ENCODE results near the gene FOXD4.
"Not testable (repeated sequence)": the region's sequence is repeated elsewhere in the genome, so short reads cannot be mapped to it uniquely, and the experiment has no call there.

The FOXD4 gene

DNA sequence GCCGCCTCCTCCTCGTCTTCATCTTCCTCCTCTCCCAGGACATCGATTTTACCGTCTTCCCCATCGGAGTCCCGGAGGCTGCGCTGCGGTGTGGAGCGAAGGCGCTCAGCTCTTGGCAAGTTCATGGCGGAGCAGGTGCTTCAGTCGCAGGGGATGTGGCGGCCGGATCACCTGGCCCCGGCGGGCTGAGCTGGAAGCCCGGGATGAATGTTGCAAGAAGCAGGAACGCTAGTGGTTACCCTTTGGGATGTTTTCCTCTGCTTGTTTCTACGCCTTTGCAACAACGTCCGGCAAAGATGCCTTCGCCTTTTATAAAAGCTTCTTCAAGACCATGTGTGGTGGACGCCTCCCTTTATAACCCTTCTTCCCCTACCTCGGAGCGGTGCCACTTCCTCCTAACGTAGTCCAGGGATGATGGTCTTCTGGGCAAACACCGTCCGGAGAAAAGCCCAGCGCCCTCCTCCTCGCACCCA lies at the start of gene FOXD4:
Gene FOXD4, minus strand, starts transcription at position 423 of the 473 bp plus-strand sequence. Its CDS starts 298 bp downstream, at position 125.
- DNase-seq = not testable (repeated sequence)

DNA sequence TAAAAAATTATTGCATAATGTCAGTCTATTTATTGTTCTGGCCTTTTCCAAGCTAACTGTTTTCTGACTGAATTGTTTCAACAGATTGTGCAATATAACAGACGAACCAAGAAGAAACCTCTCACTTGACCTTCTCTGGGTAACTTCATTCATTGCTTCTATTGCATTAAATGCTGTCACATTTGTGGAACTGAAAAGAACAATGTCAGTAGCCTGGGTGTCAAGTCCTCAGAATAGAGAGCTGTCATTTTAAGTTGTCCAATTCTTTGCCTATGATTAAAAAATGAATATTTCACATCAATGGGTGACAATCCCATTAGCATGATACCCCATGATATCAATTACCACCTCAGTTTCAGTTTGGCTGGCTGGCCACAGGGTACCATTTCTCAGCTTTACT lies 41.7 kb upstream of the FOXD4 start:
- DNase-seq = not testable (repeated sequence)

DNA sequence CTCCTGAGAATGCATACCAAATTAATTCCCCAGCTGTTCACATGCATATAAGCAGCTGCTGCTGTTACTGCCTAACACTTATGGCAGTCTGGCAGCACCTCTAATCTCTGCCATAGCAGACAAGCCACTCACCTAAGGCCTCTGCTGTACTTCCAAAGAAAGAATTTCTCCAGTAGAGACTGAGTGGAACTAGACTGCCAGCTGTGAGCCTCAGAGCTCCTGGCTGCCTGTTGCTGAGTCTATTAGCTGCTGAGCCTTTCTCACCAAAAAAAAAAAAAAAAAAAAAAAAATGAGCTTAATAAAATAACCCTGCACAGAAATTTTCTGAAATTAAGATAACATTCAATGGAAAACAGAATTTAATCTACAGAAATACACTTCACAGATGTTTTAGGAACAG lies 33.0 kb upstream of the FOXD4 start:
- not testable (repeated sequence) for DNase-seq

DNA sequence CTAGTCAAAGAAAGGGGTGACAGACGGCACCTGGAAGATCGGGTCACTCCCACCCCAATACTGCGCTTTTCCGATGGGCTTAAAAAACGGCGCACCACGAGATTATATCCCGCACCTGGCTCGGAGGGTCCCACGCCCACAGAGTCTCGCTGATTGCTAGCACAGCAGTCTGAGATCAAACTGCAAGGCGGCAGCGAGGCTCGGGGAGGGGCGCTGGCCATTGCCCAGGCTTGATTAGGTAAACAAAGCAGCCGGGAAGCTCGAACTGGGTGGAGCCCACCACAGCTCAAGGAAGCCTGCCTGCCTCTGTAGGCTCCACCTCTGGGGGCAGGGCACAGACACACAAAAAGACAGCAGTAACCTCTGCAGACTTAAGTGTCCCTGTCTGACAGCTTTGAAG lies 21.7 kb upstream of the FOXD4 start:
- DNase-seq = not testable (repeated sequence)

DNA sequence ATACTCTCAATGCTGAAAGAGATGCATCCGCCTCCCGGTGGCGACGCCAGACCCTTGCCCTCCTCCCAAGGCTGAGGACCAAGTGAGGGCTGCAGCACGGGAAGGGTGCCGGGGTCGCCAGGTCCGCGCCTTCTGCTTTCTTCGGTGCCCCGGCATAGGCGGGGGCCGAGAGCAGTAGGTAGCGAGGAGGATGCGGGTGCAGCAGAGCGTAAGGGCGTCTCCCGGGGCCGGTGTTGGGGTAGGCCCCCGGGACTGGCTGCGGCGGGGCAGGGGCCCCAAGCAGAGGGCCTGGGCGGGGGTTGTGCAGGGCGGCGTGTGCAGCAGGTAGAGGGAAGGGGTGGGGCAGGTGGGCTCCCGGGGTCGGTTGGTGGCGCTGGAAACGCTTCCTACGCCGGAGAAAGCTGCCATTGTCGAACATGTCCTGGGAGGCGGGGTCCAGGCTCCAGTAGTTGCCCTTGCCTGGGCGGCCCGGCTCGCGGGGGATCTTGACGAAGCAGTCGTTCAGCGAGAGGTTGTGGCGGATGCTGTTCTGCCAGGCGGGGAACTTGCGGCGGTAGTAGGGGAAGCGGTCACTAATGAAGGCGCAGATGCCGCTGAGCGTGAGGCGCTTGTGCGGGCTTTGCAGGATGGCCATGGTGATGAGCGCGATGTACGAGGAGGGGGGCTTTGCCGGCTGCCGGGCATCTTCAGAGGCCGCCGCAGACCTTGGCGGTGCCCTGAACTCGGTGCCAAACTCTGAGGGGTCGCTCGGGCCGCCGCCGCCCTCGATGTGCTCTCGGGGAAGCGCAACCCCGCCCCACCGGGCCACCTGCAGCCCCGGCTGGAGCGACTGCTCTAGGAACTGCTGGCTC lies 848 bp downstream of the FOXD4 start:
- DNase-seq = not testable (repeated sequence)

DNA sequence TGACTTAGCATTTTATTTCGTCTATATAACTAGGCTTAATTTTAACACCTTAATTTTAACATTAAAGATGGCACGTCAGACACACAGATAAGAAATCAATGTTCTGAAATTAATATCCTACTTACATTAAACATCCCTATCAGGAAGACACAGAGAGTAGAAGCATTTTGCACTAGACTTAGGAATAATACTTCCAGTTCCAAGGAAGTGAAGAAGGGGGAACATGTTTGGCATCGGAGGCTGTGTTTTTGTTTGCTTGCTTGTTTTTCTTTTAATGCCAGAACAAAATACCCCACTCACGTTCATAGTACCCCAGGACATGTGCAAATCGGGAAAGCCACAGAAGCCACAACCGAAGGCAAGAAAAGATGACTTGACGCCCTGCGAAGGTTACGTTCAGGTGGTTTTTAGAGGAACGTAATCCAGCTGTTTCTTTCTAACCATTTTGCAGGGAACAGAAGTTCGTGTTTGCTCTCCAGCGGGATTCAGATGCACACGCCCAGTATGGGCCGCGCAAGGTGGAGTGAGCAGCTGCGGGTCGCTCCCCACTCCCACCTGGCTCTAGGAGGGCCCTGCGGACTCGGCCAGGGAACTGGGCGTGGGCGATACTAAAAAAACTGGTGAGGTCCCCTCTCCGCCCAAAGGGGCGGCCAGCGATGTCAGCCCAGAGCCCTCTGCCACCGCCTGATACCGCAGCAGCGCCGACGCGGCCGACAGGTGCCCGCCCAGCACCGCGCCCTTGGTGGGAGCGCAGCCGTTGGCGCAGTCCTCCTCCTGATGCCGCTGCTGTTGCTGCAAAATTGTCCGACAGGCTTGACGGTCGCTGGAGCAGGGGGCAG lies 1.8 kb downstream of the FOXD4 start:
- DNase-seq = not testable (repeated sequence)

DNA sequence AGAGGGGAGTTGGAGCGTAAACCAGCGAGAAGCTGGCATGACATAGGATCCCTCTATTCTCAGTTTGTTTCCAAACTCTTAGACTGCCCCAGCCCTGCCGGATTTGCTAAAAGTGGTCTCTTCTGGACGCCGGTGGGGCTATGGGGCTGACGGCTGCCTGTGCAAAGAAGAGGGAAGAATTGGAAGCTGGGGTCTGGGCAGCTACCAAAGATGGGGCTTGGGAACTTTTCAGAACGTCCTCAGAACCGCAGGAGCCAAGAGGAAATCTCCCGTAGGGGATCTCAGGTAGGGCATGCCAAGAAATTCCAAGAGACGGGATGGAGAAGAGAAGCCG lies 3.1 kb downstream of the FOXD4 start:
- not testable (repeated sequence) for DNase-seq

DNA sequence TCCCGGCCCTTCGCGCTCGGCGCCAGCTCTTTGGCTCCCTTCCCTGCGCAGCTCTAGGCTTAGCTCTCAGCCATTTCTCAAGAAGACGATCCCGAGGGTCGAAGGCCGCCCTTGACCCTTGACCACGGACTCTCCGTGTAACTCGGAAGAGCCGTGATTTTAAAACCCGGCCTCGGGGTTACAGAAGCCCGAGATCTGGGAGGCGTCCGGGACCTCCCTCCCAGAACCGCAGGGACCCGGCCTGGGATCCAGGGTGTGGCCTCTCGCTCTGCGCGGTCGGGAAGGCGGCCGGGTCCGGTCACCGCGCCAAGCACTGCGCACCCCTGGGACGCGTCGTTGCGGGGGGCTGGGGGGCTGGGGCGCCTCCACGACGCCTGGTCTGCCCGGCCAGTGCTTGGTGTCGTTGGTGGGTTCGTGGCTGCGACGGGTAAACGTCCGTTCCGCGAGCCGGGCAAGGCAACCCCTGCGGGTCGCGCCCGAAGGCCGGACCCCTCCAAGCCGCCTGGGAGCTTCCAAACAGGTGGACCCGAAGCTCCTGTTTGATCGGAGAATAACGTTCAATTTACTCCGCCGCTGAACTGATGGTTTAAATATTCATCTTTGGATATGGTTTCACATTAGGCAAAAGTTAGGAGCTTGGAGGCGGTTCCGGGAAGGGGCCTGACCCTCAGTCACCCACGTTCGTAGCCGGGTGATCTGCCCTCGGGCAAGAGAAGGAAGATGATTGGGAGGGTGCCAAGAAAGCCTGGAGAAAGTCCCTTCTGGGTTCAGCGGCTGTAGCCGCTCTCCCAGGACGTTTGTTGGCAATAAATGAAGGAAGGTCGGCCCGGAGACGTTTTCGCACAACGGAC lies 3.7 kb downstream of the FOXD4 start:
- not testable (repeated sequence) for DNase-seq

DNA sequence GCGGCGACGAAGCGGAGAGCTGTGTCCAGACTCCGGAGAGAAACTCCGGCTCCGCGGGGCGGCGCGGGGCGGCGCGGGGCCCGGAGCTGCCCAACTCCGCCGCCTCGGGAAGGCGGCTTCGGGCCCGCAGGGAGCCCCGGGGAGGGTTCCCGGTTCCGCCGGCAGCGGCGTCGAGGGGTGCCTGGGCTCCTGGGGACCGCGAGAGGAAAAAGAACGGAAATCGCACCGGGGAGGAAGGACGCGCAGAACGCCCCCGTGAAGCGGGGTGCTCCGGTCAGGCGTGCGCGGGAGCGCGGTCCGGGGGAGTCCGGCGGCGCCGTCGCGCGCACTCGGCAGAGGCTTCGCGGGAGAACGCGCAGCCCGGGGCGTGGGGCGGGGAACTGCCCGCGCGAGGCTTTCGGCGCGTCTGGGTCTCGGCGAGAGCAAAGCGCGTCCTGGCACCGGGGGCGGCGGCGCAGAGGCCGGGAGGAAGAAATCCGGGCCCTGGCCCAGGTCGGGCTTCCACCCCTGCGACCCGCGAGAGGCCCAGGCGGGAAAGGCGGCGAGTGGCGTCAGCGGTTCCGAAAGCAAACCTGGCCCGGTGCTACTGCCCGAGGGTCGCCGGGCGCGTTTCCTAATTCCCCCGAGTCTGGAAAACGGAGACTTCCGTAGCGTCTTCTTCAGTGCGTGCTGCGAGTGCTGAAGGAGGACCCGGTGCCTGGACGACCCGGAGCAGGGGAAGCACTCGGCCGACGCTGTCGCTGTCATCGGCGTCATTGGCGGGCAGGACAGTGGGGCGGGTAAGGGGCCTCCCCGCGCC lies 4.5 kb downstream of the FOXD4 start:
- not testable (repeated sequence) for DNase-seq

DNA sequence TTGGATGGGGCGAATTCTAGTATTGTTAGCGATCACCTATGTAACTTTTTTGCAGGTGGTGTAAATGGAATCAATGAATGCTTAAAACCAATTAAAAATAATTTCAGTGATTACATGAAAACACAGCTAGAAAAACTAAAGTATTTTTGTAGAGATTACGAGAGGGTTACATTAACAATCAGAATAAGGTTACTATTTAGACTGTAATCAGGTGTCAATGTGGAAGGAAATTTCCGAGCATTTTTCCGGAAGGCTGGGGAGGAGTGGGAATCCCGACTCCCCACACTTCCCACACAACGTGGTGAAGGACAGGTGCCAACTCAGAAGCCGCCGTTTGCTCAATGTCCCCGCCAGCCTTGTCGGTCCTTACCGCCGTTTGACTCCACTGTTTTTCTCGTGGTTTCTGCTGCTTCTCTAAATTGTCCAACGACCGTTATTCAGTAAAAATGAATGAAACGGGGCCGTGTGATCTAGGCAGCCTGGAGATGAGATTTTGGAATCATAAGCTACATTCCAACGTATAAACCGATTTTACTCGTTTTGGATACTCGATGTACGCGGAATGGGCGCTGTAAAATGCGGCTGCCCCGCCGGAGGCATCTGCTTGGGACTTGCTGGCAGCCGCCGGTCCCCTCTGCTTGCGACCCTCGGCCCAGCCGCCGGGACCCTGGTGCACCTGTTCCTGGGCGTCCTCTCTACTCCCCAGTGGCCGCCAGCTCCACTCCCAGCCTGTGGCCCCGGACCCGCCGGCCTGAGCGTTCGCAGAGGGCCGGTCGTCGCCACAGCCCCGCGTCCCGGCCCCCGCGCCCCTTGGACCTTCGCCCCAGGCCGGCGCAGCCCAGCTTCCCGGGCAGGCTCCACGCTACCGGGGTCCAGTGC lies 5.4 kb downstream of the FOXD4 start:
- not testable (repeated sequence) for DNase-seq

DNA sequence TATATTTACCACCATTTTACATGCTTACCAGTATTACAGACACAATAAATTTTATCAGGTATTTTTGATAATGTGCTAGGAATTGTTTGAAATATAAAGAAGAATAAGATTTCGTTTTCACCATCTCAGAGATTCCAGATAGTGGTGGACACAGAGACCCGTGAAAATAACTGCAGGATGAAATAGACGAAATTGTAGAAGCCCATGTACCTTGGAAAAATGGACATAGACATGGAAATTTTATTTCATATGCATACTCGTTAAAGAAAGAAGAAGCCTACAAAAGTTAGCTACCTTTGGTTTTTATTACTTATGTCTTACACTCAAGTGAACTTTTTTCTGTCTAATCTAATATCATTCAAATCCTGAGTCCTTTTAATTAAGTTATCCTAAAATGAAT lies 7.5 kb downstream of the FOXD4 start:
- DNase-seq = not testable (repeated sequence)

DNA sequence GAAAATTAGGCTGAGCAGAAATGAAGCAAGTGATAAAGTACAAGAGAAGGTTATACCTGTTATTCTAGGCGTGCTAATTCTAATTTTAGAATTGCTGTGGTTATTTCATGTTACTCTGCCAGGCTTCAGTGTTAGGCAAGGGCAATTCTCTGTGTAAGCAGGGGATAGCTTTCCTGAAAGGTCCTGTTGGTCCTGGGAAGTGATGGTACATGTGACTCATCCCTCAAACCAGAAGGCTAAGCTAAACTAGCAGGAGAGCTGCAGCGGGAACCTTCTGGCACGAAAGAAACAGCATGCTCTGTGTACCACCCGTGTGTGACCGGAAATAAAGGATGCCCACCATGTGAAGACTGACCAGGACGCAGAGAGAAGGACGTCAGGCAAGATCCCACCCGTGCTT lies 8.7 kb downstream of the FOXD4 start:
- not testable (repeated sequence) for DNase-seq

DNA sequence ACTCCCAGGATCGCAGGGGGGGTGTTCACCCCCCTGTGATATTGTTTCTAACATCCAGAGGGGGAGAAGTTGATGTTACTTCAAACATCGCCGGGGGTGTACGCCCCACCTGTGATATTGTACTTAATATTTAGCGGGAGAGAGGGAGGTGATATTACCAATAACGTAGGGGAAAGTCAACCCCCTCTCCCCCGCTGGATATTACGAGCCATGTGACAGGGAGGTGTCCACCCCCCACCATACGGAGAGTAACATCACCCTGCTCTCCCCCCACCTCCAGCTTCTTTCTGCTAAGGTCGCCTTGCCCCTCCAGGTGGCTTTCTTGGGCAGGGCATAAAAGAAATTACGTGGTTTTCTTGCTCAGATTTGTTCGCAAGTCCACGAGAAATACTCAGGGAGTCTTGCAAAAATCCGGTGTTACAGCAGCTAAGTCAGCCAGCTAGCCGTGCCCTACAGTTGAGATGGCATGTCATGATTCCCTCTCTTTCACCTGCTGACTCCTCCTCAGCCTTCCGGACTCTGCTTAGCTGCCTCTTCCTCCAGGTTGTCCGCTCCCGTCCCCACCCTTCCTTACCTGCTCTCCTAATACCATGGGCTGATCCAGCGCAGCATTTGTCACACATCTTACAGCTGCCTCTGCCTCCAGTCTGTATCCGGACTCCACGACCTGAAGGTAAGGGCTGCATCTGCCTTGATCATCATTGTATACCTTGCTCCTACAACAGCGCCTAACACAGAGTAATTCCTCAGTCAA lies 9.3 kb downstream of the FOXD4 start:
- DNase-seq = not testable (repeated sequence)

DNA sequence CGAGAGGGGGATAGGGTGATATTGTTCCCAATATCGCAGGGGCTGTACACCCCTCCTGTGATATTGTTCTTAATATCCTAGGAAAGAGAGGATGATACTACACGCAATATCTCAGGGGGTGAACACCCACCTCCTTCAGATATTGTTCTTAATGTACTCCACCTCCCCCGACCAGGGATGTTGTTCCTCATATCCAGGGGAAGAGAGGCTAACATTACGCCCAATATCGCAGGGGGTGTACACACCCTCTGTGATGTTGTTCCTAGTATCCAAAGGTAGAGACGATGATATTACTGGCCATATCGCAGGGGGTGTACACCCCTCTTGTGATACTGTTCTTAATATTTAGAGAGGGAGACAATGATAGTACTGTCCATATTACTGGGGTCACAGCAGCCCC lies 12.2 kb downstream of the FOXD4 start:
- DNase-seq = not testable (repeated sequence)

DNA sequence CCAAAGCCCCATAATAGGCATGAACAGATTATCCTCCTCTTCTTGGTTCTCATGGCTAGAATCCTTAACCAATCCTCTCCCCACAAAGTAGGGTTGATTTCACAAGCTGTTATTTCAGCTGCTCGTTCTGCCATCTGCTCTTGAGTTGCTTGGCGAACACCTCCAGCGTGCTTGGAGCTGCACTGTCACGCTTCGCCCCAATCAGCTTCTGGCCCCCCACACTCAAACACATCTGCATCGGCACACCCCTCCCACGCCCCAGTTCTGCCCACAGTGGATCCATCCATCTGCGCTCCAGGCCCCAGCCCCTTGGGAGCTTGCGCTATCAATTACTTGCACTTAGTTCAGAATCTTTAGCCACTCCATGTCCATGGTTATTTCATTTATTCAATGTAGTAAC lies 17.8 kb downstream of the FOXD4 start:
- not testable (repeated sequence) for DNase-seq

DNA sequence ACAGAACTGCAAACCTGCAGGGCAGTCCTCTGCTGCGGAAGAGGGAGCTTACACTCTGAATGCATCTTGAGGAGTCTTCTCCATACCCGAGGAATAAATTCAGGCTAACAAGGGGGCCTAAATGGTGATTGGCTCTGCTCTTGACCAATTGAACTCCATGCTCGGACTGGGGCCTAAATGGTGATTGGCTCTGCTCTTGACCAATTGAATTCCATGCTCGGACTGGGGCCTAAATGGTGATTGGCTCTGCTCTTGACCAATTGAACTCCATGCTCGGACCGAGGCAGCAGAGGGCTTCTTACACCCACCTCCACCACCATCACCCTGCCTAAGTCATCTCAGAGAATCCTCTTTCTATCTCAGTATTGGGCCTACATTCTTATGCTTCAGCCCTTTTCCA lies 18.4 kb downstream of the FOXD4 start:
- not testable (repeated sequence) for DNase-seq

DNA sequence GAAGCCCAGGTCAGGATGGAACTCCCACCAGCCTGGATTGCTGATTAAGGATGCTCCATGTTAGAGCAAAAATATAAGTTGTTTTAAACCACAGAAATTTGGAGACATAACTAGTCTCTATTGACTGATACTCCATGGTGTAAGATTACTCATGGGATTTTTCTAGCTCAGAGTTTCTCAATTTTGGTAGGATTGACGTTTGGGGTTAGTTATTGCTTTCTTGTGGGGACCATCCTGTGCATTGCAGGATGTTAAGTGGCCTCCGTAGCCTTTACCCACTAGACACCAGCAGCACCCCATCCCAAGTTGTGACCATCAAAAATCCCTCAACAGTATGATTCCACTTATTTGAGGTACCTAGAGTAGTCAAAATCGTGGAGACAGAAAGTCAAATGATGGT lies 19.4 kb downstream of the FOXD4 start:
- DNase-seq = not testable (repeated sequence)

DNA sequence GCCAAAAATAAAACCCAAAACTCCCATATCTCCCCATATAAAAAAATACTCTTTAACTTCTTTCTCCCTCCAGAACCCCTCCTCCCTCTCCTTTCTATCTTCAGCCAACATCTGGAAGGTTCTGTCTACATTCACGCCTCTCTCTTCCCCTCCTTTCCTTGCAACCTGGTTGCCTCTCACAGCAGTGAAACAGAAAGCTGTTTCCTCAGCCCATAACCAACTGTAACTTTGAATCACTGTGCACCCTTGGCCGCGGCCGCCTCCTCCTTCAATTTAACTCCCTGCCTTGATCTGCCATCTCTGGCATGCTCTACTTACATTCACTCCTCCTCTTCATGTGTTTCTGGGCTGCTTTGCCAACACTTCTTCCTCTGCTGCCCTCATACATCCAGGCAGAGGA lies 23.2 kb downstream of the FOXD4 start:
- not testable (repeated sequence) for DNase-seq

DNA sequence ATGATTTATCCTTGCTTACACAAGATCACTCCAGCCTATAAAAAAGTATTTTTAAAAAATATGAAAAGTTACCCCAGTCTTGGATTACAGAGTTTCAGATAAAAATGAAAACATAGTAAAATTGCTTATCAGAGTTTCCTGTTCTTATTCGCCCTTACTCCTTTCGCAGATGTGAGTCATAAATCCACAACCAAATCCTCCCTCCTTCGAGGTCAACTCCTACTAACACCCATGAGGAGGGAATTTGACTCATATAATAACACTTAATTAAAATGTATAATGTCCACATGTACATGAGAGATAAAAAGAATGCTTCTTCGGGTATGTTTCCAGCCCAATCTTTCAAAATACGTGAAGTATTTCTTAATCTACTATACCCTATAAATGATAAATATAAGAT lies 23.9 kb downstream of the FOXD4 start:
- DNase-seq = not testable (repeated sequence)

DNA sequence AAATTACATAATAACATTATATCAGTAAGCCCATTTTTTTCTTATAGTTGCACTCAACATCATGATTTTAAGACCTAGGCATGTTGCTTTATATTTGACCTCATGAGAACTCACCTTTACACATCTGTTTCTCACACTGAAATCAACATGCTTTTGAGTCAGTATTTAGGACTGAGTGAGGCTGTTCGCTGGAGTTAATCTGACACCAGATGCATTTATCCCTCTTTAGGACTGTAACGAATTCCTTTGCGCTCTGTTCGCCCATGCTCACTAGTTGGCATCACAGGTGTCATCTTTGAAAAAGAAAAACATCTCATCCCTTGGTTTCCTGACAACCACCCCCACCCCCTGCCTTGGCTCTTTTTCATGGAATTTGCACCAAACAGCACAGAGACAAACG lies 24.3 kb downstream of the FOXD4 start:
- DNase-seq = not testable (repeated sequence)

Data from T1000 (cell line).